Stimulated activated CD8-positive, alpha-beta memory T cell treated with anti-CD3 and anti-CD28 coated beads, Interleukin-4, amount 100 ng/mL, for 24 hours (primary cell): ENCODE data around the gene PRRC2B.

Experiments
- DNase-seq: peaks from one replicate; pipeline ENCODE4 v3.0.0-alpha.2; 2020; ENCODE audit warnings: low read depth

Gene PRRC2B

GRCh38 chr9:131516930-131517329, 123.0 kb downstream of the PRRC2B start:
- no peak for DNase-seq

DNA sequence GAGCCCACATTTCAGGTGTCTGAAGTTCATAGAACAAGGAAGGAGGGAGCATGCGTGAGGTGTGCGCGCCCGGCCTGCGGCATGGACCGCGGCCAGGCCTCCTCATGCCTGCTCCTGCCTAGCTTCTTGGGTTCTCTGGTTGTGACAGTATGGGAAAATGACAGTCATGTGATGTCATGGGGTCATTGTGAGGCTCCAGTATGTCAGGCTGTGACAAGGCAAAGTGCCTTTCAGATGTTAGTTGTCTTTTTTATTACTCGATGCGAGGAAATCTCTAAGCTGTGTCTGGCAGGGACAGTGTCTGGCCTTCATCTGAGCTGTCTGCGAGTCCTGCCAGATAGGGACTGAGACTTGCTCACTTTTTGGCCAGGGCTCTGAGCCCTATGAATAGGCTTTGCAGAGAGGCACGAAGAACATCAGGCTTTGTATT, 123.9 kb downstream of the PRRC2B start:
- no peak for DNase-seq

- DNase-seq, result no peak
These were observed 124.7 kb downstream of the PRRC2B start for GRCh38 chr9:131518553-131518952.

GRCh38 chr9:131520503-131520902, 126.6 kb downstream of the PRRC2B start:
- no peak for DNase-seq

DNA sequence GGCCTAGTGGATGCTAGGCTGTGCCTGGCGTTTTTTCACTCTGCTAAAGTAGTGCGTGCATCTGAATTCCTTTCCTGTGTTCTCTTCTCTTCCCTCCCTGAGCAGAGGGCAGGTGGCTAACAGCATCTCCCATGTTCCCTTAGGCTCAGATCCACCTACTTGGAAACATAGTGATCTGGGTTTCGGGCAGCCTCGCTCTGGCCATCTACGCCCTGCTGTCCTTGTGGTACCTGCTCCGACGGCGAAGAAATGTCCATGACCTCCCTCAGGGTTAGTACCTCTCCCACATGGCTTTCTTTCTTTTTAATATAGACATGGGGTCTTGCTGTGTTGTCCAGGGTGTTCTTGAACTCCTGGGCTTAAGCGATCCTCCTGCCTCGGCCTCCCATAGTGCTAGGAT, 127.3 kb downstream of the PRRC2B start:
- no peak for DNase-seq

GRCh38 chr9:131521822-131522221, 127.9 kb downstream of the PRRC2B start:
- DNase-seq, result no peak

GRCh38 chr9:131522257-131523085, 128.6 kb downstream of the PRRC2B start:
- no peak for DNase-seq

GRCh38 chr9:131523086-131523388, 129.2 kb downstream of the PRRC2B start:
- DNase-seq, result no peak

- DNase-seq, result no peak
These were observed 129.9 kb downstream of the PRRC2B start for GRCh38 chr9:131523451-131524435.

GRCh38 chr9:131524665-131525315, 130.9 kb downstream of the PRRC2B start:
- no peak for DNase-seq

DNA sequence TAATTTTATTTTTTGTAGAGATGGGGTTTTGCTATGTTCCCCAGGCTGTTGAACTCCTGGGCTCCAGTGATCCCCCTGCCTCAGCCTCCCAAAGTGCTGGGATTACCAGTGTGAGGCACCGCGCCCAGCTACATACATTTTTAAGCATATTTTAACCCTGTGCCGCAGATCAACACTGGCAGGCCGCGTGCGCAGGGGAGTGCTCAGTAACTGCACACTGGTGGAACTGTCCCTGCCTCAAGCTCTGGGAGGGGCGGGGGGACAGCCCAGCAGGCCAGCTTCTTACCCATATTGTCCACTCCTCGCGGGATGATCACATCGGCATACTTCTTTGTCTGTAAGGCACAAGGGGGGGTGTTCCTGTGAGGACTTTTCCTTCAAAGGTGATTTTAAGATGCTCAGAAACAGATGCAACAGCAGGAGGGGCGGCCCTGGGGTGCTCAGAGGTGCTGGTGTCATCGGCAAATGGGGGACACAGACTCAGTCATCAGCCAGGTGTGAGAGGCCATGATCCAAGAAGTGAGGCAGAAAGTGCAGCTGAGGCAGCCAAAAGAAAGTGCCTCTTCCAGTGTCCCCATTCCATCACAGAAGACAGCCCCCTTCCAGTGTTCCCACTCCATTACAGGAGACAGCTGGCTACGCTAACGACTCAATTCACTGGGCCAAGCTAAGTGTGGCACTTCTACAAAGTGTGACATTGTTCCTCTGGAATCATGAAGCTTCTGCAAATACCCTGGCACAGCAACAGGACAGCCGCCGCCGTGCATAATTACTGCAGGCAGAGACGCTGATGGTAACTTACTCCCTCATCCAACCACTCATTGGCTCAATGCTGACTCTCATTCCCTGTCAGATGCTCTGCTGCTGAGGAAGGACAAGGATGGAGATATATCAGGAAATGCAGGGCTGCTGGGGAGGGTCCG, 132.0 kb downstream of the PRRC2B start:
- no peak for DNase-seq

GRCh38 chr9:131528186-131528585, 134.3 kb downstream of the PRRC2B start:
- DNase-seq, result no peak

DNA sequence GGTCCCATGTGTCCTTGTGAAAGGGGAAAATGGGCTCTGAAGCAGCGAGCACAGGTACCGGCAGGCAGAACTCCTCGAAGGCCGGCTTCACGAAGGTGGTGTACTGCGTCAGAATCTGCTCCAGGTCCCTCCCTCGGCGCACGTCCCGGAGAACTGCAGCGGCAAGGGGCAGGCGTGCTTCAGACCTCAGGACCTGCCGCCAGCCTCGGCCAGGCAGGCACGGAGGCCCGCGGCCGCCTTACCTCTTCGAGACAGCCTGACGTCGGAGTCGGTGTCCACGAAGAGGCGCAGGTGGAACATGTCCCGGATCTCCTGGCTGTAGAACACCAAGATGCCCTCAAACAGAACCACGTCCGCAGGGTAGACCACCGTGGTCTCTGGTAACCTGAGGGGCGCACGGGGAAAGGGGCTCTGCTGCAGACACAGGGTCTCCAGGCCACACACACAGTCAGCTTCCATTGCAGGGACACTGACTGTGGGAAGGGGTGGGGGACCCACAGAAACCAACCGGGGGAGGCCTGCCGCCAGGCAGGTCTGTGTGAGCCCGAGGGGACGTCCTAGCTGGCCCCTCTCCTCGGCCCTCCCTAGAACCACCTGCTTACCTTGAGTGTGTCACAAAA, 135.1 kb downstream of the PRRC2B start:
- DNase-seq, result no peak

DNA sequence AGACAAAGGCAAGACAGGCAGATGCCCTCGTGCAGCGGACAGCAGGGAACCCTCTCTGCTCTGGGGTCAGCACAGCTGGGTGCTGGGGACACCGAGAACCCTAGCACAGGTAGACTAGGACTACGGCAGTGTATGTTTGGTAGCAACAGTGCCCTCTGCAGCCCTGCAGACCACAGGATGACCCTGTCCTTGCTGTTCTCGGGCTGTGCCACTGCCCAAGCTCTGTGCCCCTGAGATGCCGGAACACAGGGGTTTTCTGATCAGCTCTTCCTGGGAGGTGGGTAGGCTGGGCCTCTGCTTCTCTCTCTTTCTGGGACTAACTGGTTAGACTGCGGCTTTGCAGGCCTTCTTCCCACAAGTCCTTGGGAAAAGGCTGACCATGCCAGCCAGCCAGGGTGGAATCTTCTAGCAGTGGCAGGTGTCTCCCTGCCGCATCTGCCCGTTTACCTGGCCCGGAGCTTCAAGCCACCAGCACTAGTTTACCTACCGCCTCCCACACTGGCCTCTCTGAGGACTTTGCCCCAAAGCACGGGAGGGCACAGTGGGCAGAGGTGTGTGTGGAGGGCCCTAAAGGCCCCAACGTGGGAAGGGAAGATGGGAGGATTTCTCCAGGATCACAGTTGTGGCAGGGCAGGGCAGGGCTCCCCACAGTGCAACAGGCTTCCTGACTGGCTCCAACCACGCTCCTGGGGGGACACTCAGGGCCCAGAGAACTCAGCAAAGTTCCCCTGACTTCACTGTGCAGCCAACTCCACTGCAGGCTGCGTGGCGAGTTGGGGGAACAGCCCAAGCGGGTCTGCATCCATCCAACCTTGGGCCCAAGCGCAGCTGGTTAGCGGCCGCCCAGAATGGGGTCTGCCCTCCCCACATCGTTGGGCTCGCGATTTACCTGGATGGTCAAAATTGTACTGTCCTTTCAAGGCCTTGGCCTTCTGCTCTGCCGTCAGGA, 136.0 kb downstream of the PRRC2B start:
- DNase-seq, result no peak

DNA sequence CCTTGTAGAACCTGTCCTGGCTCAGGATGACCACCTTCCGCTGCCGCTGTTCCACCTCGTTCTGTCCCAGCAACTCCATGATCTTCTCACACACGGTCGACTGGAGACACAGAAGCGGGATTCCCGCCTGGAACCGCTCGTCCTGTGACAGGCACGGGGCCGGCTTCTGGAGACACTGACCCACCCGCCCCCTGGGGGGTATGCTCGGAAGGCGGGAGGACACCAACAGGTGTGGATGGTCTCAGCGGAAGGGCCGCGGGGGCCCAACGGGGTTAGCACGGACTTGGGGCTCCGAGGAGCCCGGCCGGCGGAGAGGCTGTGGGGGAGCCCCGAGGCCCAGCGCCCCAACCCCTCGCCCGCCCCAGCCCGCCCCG, 136.6 kb downstream of the PRRC2B start:
- DNase-seq, result no peak

DNA sequence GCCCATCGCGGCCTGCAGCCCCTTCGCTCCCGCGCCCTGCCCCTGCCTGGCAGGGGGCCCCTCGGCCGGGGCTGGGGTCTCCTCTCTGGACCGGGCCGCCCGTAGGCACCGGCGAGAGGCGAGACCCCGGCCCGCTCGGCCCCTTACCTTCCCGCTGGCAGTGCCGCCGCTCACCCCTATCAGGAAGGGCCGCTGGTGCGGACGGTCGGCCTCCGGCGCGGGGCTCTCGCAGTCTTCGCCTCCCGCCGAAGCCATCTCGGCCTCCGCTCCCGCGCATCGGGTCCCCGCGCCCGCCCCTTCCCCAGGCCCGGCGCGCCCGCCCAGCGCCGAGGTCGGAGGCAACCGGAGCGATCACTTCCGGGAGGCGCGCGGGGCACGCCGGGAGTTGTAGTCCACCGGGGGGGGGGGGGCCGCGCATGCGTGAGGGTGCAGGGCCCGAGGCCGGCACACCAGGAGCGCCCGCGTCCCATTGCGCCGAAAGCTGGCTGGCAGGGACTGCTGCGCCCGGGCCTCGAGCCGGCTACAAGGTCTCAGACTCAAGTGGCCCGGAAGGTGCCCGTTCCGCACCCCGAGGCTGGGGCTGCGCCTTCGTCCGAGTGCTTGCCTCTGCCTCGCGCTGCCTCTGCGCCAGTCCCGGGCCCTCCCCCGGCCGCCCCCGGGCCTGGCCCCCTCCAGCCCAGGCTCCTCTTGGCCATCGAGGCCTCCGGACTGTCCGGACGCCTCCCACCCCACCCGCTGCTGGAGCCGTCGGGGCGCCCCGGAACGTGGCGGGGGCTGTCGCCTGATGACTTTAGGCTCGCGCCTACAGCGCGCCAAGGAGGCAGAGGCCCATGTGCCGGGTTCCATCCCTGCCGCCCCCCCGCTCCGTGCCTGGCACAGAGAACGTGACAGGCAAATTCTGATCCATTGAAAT, 137.3 kb downstream of the PRRC2B start, which contains the start of gene UCK1:
TSS of gene UCK1 (minus strand) at position 344 of the 913 bp plus-strand sequence. CDS start at position 255, 89 bp downstream.
- DNase-seq, result peak; percentile 55

DNA sequence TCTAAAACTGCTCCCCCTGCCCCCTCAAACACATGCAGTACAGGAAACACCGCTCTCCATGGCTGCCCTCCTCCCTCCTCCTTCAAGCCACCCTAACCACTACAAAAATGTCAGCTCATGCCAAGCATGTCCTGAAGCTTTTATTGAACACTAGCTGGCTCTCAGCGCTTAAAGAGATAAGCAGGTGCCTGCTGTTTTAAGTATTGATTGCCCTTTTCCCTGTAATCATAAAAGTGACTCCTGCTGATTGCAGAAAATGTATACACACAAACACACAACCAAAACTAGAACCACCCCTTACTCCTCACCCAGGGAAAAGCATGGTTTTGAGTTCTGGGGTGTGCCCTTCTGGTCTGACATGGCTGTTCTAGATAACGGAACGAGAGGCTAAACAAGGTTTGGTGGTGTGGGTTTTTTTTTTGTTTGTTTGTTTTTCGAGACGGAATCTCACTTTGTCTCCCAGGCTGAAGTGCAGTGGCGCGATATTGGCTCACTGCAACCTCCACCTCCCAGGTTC, 140.9 kb downstream of the PRRC2B start:
- DNase-seq, result no peak

GRCh38 chr9:131537946-131538345, 144.1 kb downstream of the PRRC2B start:
- DNase-seq, result no peak
